HUES64 (cell line): ENCODE data around the gene NOL7.

Experiments used
- H3K27ac ChIP-seq: 2 replicates; pipeline ENCODE4 v1.7.0; 2013; ENCODE audit warnings: low read depth, low read length, inconsistent platforms
- H3K27me3 ChIP-seq: 2 replicates; pipeline ENCODE4 v1.6.1; 2013; ENCODE audit warnings: mild to moderate bottlenecking, low read length; ENCODE audit not compliant: insufficient read depth
- H3K36me3 ChIP-seq: 2 replicates; pipeline ENCODE4 v1.6.1; 2013; ENCODE audit warnings: mild to moderate bottlenecking, low read length; ENCODE audit not compliant: insufficient read depth
- H3K4me1 ChIP-seq: 2 replicates; pipeline ENCODE4 v1.6.1; 2013; ENCODE audit warnings: mild to moderate bottlenecking, low read length, moderate library complexity; ENCODE audit not compliant: insufficient read depth
- H3K4me3 ChIP-seq: 2 replicates; pipeline ENCODE4 v1.5.1; 2013; ENCODE audit warnings: mild to moderate bottlenecking, low read length, moderate library complexity
- H3K9ac ChIP-seq: 2 replicates; pipeline ENCODE4 v1.6.1; 2013; ENCODE audit warnings: mild to moderate bottlenecking, low read depth, low read length
- H3K9me3 ChIP-seq: 2 replicates; pipeline ENCODE4 v1.6.1; 2013; ENCODE audit warnings: low read depth, low read length; ENCODE audit not compliant: insufficient read depth
- WGBS: fragments of 150-250, 120-280 bp; methylation state at CpG from one replicate; pipeline ENCODE4 v1.1.7; 2013; ENCODE audit warnings: missing lambda C conversion rate; 5-methylcytosine and 5-hydroxymethylcytosine counted together

Gene NOL7

DNA sequence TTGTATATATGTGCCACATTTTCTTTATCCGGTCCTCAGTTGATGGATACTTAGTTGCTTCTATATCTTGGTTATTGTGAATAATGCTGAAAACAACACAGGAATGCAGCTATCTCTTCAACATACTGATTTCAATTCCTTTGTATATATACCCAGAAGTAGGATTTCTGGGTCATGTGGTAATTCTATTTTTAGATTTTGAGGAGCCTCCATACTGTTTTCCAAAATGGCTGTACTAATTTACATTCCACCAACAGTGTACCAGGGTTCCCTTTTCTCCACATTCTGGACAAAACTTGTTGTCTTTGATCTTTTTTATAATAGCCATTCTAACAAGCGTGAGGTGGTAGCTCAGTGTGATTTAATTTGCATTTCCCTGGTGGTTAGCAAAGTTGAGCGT is 39.1 kb upstream of the NOL7 start:
- Histone ChIP-seq H3K4me3 (no peak overlapping the region), H3K9me3 (no peaks in the 10 kb centered on the region; the same call in 1 of the 2 replicates), H3K36me3 (peaks cover 12% of the 10 kb centered on the region), H3K9ac (no peak overlapping the region), H3K27me3 (no peaks in the 10 kb centered on the region), H3K27ac (no peak overlapping the region), H3K4me1 (peaks cover 7% of the 10 kb centered on the region)
- 89% methylated on average over 2 of the region's 3 CpGs for WGBS

DNA sequence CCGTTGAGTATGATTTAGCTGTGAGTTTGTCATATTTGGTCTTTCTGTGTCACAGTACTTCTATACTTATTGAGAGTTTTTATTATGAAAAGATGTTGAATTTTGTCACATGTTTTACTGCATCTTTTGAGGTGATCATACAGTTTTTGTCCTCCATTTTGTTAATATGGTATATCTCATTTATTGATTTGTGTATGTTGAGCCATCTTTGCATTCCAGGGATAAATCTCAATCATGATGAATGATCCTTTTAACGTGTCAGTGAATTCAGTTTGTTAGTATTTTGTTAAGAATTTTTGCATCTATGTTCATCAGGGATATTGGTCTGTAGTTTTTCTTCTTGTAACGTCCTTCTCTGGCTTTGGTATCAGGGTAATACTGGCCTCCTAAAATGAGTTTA is 37.2 kb upstream of the NOL7 start:
- Histone ChIP-seq H3K9ac (no peak overlapping the region), H3K4me3 (no peak overlapping the region), H3K27ac (no peak overlapping the region), H3K9me3 (no peaks in the 10 kb centered on the region; the same call in 1 of the 2 replicates), H3K27me3 (no peaks in the 10 kb centered on the region), H3K36me3 (peaks cover 22% of the 10 kb centered on the region), H3K4me1 (peaks cover 7% of the 10 kb centered on the region)
- 93% methylated on average over 3 of the region's 3 CpGs for WGBS

DNA sequence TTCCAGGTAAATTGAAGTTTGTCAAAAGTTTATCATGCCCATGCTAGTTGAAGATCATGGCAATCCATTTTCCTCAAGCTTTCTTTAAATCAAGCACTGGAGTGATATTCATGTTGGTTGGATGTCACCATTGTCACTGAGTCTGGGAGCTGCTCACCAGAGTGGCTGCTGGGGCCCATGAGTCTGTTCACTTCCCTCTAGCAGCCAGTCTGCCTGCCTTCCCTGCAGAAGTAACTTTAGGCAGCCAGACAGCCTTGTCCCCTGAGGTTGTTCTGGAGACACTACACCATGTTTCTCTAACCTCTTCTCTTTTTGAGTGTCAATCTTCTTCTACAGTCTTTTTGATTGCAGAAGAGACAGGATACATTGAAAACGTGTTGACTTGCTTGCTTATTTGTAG is 35.2 kb upstream of the NOL7 start:
- Histone ChIP-seq H3K27ac (no peak overlapping the region), H3K4me1 (no peaks in the 10 kb centered on the region), H3K4me3 (no peak overlapping the region), H3K9ac (no peak overlapping the region), H3K9me3 (no peaks in the 10 kb centered on the region; the same call in 1 of the 2 replicates), H3K36me3 (peaks cover 27% of the 10 kb centered on the region), H3K27me3 (no peaks in the 10 kb centered on the region)
- WGBS, result 78% methylated on average over 1 of the region's 1 CpG

DNA sequence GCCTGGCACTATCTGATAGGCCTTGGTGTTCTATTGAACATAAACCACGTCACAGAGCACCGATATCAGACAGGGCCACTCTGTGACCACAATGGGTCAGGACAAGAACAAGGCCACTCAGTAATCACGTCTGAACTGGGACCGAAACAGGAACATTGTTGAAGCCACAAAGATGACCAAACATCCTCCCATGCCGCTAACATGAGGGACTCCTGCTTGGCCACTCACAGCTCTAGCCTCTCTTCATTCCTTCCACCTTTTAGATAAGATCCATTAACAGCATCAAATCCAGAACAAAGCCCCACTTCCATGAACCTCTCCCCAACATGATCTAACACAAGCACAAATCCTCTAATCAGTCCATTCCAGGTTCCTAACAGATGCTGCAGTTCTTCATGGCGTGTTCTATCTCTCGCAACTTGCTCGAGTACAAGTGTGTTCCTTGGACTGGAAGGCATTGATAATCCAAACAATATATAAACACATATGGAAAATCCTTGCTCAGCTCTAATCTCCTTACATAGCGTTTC is 33.4 kb upstream of the NOL7 start:
- Histone ChIP-seq H3K27me3 (no peaks in the 10 kb centered on the region), H3K36me3 (peaks cover 33% of the 10 kb centered on the region), H3K27ac (no peak overlapping the region), H3K4me3 (no peak overlapping the region), H3K9ac (no peak overlapping the region), H3K9me3 (no peaks in the 10 kb centered on the region; the same call in 1 of the 2 replicates), H3K4me1 (no peaks in the 10 kb centered on the region)
- 98% methylated on average over 8 of the region's 9 CpGs for WGBS

DNA sequence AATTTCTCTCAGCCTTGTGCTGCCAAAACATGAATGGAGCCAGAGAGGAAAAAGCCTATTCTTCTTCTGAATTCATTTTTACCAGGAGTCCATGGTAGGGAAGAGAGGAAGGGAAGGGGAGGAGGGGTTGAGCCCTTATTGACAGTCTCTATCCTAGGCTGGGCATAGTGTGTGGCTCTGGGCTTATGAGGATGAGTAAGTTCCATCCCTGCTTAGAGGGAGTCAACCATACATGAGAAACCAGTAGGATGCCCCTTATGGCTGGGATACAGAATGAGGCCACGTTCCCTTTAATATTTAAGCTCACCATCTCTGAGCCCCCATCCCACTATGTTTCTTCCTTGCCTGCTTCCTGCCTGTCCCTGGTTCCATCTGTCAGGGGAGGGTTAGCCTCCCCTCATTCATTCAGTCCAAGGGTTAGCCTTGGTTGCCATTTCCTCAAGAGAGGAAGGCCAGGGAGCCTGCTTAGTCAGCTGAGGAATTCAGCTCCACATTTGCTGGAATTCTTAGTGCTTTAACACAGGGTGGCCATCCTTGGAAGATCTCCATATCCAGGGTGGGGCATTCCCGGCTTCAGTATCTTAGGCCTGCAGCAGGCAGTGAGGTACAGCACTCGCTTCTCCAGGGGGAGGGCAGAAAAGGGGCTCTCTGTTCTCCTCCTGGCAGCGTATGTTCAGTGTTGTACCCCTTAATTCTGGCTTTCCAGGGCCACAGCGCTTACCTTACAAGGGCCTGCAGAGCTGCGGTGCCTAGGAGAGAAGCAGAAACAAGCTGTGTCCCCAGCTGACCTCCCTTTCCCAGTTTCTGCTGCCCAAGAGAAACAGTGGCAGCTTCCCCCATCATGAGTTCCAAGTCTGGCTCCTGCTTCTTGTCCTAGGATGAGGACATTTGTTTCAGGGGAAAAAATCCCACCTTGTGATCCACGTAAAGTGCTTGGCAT is 28.3 kb upstream of the NOL7 start:
- H3K9me3 ChIP-seq, result no peaks in the 10 kb centered on the region
- no peak overlapping the region for H3K4me3 ChIP-seq
- H3K27me3 ChIP-seq, result no peaks in the 10 kb centered on the region
- H3K27ac ChIP-seq, result no peak overlapping the region
- H3K36me3 ChIP-seq, result peaks cover 48% of the 10 kb centered on the region
- H3K9ac ChIP-seq, result no peak overlapping the region
- no peaks in the 10 kb centered on the region for H3K4me1 ChIP-seq
- 95% methylated on average over 7 of the region's 7 CpGs for WGBS

DNA sequence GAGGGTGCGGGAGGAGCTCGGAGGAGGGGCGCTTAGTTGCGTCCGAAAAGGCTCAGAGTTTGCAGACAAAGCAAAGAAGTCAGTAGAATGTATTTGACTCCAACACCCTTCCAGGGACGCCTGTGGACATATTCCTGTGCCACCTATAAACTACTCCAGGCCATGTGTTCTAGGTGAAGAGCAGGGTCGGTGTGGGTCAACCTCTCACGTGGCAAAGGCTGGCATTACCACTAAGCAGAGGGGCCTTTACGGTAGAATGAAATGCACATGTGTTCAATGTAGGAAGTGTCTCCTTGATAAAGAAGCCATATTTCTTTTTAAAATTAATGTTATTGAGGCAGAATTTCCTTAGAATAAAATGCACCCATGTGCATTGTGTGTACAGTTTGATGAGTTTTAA is 25.3 kb upstream of the NOL7 start:
- 93% methylated on average over 9 of the region's 9 CpGs for WGBS
- peaks cover 55% of the 10 kb centered on the region for H3K36me3 ChIP-seq
- H3K9ac ChIP-seq, result no peak overlapping the region
- no peak overlapping the region for H3K4me3 ChIP-seq
- no peak overlapping the region for H3K27ac ChIP-seq
- no peaks in the 10 kb centered on the region for H3K9me3 ChIP-seq
- no peaks in the 10 kb centered on the region for H3K27me3 ChIP-seq
- no peaks in the 10 kb centered on the region for H3K4me1 ChIP-seq

DNA sequence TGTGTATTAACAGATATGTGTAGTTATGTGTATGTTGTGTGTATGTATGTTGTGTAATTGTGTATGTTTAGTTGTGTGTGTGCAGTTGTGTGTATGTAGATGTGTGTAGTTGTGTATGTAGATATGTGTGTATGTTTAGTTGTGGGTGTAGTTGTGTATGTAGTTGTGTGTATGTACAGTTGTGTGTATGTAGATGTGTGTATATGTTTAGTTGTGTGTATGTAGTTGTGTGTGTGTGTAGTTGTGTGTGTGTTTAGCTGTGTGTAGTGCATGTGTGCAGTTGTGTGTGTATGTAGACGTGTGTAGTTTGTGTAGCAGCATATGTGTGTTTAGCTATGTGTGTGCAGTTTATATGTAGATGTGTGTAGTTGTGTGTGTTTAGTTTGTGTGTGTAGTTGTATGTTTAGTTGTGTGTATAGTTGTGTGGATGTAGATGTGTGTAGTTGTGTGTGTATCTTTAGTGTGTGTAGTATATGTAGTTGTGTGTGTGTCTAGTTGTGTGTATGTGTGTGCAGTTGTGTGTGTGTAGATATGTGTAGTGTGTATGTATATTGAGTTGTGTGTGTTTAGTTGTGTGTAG is 24.5 kb upstream of the NOL7 start:
- Histone ChIP-seq H3K27ac (no peak overlapping the region), H3K4me3 (no peak overlapping the region), H3K9ac (no peak overlapping the region), H3K27me3 (no peaks in the 10 kb centered on the region), H3K36me3 (peaks cover 62% of the 10 kb centered on the region), H3K4me1 (no peaks in the 10 kb centered on the region), H3K9me3 (no peaks in the 10 kb centered on the region)
- 83% methylated on average over 1 of the region's 1 CpG for WGBS

DNA sequence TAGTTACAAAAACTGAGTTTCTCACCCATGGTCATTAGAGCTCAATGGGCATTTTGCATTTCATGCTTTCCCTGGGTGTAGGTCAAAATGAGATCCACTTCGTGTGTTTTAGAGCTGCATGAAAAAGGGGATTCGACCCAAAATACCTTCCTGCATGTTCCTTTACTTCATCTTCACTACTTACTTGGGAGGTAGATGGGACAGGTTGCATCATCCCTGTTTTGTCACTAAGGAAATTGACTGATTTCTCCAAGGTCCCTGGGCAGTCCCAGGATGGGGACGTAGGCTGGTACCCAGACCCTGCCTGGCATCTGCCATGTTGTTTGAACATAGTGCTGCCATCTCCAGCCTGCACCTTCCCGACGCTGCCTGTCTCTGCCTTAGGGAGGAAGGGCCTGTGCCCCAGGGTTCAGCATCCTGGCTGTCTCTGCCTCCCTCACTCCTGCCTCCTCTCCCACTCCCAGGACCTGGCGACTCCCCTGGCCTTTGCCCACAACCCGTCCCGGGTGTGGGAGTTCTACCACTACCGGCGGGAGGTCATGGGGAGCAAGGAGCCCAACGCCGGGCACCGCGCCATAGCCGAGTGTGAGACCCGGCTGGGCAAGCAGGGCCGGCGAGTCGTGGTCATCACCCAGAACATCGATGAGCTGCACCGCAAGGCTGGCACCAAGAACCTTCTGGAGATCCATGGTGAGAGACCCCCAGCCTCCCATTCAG is 23.8 kb upstream of the NOL7 start:
- Histone ChIP-seq H3K27ac (no peak overlapping the region), H3K27me3 (no peaks in the 10 kb centered on the region), H3K4me3 (no peak overlapping the region), H3K4me1 (no peaks in the 10 kb centered on the region), H3K36me3 (peaks cover 69% of the 10 kb centered on the region), H3K9ac (no peak overlapping the region), H3K9me3 (no peaks in the 10 kb centered on the region)
- WGBS, result 96% methylated on average over 21 of the region's 21 CpGs

DNA sequence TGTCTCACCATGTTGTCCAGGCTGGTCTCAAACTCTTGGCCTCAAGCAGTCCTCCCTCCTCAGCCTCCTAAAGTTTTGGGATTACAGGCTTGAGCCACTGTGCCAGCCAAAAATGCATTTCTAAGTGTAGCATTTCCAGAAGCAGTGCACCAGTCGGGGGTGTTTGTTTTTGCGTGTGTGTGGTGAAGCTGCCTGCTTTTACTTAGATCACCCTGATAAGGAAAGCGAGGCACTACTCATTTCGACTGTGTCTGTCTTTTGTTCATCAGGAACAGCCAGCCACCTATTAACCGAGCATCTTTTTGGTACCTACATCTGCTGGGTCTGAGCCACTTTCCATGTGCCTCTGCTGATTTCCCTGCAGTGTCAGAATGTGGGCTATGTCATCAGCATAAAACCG is 22.0 kb upstream of the NOL7 start:
- 94% methylated on average over 6 of the region's 6 CpGs for WGBS
- peaks cover 67% of the 10 kb centered on the region for H3K36me3 ChIP-seq
- no peak overlapping the region for H3K27ac ChIP-seq
- H3K4me3 ChIP-seq, result no peak overlapping the region
- no peaks in the 10 kb centered on the region for H3K27me3 ChIP-seq
- no peak overlapping the region for H3K9ac ChIP-seq
- H3K9me3 ChIP-seq, result no peaks in the 10 kb centered on the region
- no peaks in the 10 kb centered on the region for H3K4me1 ChIP-seq

DNA sequence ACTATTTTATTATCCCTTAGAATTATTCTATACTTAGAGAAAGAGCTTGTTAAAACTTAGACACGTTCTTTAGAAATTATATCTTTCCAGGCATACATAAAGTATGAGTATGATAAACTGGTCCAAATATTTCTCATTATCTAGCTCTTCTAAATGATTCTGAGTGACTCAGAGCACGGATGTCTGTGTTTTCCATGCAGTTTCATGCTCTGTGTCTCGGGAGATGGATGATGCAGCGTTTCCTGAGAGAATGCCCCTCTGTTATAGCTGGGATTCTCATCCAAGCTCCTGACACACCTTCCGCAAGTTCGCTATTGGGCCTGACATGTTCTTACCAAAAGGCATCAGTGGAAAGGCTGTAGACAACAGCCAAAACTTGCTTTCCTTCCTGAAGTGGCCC is 21.4 kb upstream of the NOL7 start:
- Histone ChIP-seq H3K9me3 (no peaks in the 10 kb centered on the region), H3K27ac (no peak overlapping the region), H3K27me3 (no peaks in the 10 kb centered on the region), H3K4me1 (no peaks in the 10 kb centered on the region), H3K4me3 (no peak overlapping the region), H3K36me3 (peaks cover 63% of the 10 kb centered on the region), H3K9ac (no peak overlapping the region)
- WGBS, result 97% methylated on average over 5 of the region's 6 CpGs

DNA sequence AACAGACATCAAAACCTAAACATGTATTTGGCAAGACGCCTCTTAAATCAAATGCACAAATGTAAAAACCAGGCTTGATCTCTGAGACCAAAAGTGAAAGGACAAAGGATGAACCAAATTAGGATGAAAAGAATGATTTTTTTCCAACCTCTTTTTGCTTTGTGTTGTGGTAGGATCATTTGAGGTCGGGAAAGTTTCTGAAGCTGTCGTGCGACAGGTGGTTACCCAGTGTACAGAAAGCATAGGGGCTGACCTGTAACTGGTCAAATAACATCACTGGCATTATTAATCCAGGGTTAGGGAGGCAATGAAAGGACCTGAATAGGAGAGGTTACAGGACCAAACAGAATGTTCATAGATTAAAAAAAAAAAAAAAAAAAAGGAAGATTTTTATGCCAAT is 18.1 kb upstream of the NOL7 start:
- 98% methylated on average over 4 of the region's 4 CpGs for WGBS
- no peaks in the 10 kb centered on the region for H3K27me3 ChIP-seq
- no peak overlapping the region for H3K27ac ChIP-seq
- peaks cover 73% of the 10 kb centered on the region for H3K36me3 ChIP-seq
- H3K9me3 ChIP-seq, result no peaks in the 10 kb centered on the region
- H3K4me1 ChIP-seq, result no peaks in the 10 kb centered on the region
- no peak overlapping the region for H3K4me3 ChIP-seq
- no peak overlapping the region for H3K9ac ChIP-seq
